NCI-H2196 treated with DMSO at 0.1 percent for 48 hours (cell line): ENCODE measurements around the gene HDGF.
"Not testable (repeated sequence)": the region's sequence is repeated elsewhere in the genome, so short reads cannot be mapped to it uniquely, and the experiment has no call there.

ENCODE experiments used
- DNase-seq: peaks from one replicate; lab custom pipeline; 2025; ENCODE audit not compliant: unreplicated experiment; lab: John Stamatoyannopoulos, UW

Gene HDGF

GRCh38 chr1:156767101-156767878 lies 15.8 kb upstream of the HDGF start, which contains the start of gene PRCC:
Gene PRCC (plus strand): TSS chr1:156767535. CDS start chr1:156767772, 237 bp downstream.
- DNase-seq, result peak; percentile 99

DNA sequence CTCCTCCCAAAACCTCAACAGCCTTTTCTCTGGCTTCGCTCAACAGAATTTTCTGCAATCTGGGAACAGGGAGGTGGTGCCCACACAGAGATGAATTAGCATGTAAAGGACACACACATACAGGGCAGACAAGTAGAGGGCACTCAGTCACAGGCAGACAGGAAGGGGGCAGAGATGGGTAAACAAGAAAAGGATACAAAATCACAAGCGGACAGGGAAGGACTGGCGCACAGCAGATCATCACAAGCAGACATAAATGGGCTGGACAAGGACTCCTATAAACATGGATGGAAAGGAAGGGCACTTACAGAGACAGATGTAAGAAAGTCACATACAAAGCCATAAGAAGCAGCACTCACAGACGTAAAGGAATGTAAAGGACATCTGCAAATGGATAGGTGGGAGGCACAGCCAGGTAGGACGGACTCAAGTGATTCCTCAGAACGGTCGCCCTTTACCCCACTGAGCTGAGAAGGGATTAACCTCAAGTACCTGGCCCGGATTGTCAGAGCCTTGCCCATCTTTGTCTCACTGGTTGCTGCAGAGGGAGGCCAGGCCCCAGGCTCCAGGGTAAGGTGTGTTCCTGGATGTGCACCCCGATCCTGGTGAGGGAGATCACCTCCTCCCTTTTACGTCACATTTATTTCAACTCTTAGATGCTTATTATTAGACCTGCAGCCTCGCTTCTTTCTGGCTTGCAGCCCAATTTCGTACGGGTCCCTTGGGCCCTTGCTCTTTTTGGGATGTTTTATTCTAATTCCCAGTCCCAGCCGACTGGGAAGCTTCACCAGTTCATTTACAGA lies 15.0 kb upstream of the HDGF start:
- peak; percentile 39 for DNase-seq

DNA sequence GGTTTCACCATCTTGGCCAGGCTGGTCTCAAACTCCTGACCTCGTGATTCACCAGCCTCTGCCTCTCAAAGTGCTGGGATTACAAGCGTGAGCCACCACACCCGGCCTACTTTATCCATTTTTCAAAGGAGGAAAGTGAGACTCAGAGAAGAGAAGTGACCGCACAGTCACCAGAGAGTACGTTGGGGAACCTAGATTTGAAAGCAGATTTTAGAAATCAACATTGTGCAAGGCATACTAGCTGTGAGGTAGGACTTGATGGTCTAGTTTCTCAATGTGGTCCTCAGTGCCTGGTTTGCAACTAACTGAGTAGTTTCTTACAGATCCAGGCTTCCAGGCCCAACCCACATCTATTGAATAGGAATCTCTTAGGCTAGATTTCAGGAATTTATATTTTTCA lies 14.2 kb upstream of the HDGF start:
- no peak for DNase-seq

GRCh38 chr1:156765136-156765535 lies 13.7 kb upstream of the HDGF start:
- not testable (repeated sequence) for DNase-seq

- DNase-seq, result no peak
These were observed 9.3 kb upstream of the HDGF start for GRCh38 chr1:156760796-156761104.

DNA sequence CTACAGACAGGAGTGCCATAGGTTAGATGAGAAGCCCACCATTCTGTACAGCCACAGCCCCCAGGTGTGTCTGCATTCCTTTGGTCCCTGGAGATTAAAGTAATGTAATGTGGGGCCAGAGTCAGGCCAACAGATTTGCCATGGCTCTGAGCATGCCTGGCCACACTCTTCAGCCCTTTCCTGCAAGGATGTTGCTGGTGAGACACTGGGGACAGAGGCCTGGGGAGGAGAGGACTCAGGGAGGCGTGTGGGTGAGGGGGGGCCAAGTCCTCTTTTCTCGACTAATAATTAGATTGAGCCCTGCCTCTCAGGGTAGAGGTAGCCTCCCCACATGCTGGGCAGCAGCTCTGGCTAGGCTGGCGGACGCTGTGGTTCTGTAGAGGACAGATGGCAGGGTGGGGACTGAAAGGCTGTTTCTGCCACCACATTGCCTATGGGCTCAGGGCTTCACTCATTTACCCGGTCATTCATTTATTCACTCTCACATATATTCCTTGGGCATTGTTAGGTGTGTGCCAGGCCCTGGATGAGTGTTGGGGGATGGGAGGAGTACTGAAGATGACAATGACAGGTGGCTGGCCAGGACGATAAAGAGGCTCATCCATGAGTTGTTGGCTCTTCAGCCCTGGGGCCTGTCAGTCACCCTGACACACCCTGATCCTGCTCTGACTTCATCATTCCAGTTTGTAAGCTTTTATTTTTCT lies 8.8 kb upstream of the HDGF start:
- DNase-seq, result no peak

- DNase-seq, result not testable (repeated sequence)
These were observed 6.2 kb upstream of the HDGF start for GRCh38 chr1:156757572-156758253.

- DNase-seq, result no peak
These were observed 4.9 kb upstream of the HDGF start for GRCh38 chr1:156756355-156756754.

DNA sequence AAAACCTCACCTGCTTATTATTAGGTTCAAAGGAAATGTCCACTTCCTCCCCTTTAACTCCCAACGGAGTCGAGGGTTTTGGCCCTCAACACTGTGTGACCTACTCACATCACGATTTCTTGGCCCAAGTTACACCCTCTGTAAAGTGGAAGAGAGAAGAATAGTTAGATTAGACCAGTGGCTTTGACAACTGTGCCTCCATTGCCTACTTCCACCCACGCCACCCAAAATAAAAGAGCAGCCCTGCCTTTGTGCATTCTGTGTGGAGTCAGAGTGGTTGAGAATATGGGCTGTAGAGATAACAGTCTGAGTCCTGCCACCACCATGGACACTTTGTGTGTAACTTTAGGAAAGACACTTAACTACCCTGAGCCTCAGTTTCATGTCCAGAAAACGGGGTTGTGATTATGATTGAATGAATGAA lies 4.1 kb upstream of the HDGF start:
- DNase-seq, result no peak

DNA sequence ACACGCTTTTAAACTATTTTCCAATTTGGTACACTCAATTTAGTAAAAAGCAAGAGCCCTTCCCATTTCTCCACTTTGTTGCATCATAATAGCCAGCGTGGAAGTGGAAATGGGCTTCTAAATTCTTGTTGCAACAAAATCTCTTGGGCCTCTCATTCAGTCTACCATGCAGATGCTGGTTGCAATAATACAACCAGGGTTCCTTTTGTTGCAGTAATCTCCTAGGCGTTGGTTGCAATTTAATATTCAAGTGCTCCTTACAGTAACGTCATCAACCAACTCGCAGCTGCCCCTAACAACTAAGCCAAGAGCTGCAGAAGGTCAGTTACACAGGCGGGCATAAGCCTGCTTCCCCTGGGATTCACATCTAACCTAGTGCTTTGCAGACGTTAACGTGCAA lies 2.7 kb upstream of the HDGF start:
- DNase-seq, result peak; percentile 29

GRCh38 chr1:156752843-156753482 lies 1.5 kb upstream of the HDGF start:
- no peak for DNase-seq

DNA sequence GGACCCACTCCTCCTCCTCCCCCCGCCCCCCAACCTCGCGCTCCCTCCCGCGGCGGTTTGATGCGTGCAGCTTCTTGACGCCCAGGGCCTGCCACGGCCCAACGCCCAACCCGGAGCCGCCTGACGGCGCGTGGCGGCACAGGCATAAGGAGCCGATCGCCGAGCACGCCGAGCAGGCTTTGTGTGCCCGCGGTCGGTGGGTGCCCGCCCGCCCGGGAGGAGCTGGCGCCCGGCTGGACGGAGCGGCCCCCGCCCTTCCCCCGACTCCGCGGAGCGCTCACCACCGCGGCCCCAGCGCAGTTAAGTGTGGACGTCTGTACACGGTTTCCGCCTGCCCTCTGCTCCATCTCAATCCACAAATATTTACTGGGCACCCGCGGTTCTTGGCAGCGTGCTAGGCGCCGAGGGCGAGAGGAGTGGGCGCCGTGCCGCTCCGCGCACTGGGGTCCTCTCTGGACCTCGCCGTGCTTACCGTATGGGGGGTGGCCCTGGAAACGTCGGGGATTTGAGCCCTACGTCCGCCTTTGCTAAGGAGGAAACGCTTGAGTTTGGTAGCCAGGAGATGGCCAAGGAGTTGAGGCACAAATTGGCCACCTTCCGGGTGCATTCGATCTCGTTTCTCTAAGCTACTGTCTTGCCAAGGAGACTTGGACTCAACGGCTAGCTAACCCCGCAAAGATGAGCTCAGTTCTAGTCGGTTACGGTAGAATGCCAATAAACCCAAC lies 444 bp upstream of the HDGF start:
- peak; percentile 85 for DNase-seq

- no peak for DNase-seq
These were observed 594 bp downstream of the HDGF start for GRCh38 chr1:156750711-156751450.

DNA sequence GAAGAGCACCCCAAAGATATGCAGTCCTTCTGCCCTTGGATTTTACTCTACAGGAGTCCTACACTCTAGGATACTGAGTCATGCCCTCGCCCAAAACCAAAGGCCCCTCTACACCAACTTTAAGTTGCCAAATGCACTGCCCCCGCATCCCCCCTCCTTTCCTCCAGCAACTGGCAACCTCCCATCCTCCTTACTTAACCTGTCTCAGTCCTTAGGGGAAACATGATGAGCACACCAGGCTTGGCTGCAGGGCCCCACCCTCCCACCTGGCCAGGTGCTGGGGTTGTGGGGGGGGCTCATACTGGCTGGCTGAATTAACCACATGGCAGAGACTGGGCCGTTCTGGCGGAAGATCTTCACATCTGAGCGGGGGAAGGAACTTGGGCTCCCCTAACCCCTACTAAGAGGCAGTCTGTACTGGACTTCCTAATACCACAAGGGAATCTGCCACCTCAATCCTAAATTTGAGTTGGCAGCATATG lies 1.2 kb downstream of the HDGF start:
- DNase-seq, result no peak

DNA sequence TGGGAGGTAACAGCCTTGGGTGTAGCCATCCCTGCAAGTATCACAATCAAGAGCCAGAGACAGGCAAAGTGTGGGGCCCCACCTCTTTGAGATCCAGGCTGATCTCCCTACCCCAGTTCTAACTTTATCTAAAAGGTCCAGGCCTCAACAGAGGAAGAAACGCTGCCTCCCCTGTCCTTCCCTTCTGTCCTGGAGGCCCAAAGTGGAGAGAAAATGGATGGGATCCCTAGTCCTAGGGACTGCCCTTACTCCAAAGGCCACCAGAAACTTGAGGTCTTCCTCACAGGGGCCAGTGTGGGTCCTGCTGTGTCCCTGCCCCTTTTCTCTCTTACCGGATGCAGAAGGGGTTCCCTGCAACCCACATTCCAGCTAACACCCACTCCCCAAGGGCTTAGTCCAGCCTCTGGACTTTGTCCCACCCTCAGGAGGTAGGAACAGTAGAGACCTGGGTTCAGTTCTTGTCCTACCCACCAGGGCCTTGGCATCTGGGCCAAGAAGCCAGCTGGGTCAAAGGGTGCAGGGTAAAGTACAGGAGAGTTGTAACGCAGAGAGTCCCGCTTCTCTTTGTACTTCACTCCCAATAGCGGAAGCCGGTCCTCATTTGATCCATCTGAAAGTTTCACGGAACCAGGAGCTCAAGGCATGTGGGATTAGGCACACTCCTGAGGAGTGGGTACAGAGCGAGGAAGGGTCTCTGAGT lies 1.9 kb downstream of the HDGF start:
- DNase-seq, result no peak

DNA sequence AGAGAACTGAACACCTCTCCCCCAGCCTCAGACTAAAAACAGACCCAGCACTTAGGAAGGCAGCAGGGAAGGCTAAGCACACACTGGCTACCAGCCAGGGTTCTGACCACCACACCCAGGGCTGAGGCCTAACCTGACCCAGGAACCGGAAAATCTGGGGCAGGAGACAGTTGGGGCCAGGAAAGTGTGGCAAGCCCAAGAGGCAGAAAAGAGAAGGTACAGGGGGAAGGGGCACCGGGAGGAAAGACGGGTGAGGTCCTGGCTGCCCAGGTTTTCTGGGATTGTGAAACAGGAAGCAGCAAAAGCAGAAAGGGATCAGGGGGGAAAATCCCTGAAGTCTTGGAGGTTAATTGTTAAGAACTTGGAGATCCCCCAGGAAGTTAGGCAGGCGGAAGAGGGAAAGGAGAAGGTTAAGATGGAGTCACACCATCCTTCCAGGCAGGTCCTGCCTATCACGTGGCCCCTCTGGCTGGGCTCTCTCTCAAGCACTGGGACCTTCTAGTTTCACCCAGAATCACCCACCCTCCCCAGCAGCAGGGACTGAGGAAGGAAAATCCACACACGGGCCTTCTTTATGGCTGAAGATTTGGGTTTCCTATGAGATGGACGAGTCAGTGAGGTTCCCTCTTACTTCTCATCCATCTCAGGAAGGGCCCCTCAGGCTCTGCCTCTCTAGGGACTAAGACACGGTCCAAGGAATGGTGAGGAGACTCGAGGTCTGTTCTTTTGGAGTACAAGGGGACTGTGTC lies 2.6 kb downstream of the HDGF start:
- DNase-seq, result no peak

- DNase-seq, result no peak
These were observed 3.5 kb downstream of the HDGF start for GRCh38 chr1:156747742-156748669.
